Measurements from ENCODE around the gene WDFY4.

GRCh38 chr10:48731654-48732053 is 47.0 kb downstream of the WDFY4 start:
- no peak for TF ChIP-seq REST (IDR thresholded peaks at IDR 0.05; ENCODE audit: borderline replicate concordance)
- TF ChIP-seq EZH2 (IDR thresholded peaks at IDR 0.05; ENCODE audit: borderline replicate concordance, insufficient read depth, low read length, poor library complexity, severe bottlenecking): no peak
- no peak for TF ChIP-seq CTCF (IDR thresholded peaks at IDR 0.05; ENCODE audit: poor library complexity, severe bottlenecking)
- TF ChIP-seq TAF1 (IDR thresholded peaks at IDR 0.05; ENCODE audit: low read depth): no peak
- no peak for TF ChIP-seq POLR2AphosphoS5 (IDR thresholded peaks at IDR 0.05)
